GM13977 (cell line): ENCODE data around the gene ARHGEF33.
A peak's percentile ranks its signal among the peaks of the same experiment; 100 is the strongest.

Experiments
- DNase-seq: peaks from one replicate; pipeline ENCODE4 v3.0.0; 2012; ENCODE audit warnings: low spot score
- in situ Hi-C: fragments of 300-500 bp; cut with MboI; formaldehyde crosslinking; loops from one replicate; pipeline ENCODE4 v1.12.0; 2022; ENCODE audit warnings: low sequenced_read_pairs, low pct_unique_long_range_greater_than_20kb, mixed read lengths, inconsistent platforms; ENCODE audit not compliant: unreplicated experiment
- TF ChIP-seq, protein P1 (sequence below): IDR thresholded peaks from 2 replicates; pipeline ENCODE4 v1.5.1; 2012; ENCODE audit warnings: mild to moderate bottlenecking, control low read depth; ENCODE audit not compliant: insufficient read depth; ENCODE audit errors: extremely low read depth, missing control alignments

Gene ARHGEF33

DNA sequence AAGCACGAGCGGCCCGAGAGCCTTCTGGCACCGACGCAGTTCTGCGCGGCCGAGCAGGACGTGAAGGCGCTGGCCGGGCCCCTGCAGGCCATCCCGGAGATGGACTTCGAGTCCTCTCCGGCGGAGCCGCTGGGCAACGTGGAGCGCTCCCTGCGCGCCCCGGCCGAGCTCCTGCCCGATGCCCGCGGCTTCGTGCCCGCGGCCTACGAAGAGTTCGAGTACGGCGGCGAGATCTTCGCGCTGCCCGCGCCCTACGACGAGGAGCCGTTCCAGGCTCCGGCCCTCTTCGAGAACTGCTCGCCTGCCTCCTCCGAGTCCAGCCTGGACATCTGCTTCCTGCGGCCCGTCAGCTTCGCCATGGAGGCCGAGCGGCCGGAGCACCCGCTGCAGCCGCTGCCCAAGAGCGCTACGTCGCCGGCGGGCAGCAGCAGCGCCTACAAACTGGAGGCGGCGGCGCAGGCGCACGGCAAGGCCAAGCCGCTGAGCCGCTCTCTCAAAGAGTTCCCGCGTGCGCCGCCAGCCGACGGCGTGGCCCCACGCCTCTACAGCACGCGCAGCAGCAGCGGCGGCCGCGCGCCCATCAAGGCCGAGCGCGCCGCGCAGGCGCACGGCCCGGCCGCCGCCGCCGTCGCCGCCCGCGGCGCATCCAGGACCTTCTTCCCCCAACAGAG, 70.4 kb downstream of the ARHGEF33 start:
- peak; percentile 80 for DNase-seq
- in situ Hi-C loops: no loop called here
- TF ChIP-seq, protein P1, sequence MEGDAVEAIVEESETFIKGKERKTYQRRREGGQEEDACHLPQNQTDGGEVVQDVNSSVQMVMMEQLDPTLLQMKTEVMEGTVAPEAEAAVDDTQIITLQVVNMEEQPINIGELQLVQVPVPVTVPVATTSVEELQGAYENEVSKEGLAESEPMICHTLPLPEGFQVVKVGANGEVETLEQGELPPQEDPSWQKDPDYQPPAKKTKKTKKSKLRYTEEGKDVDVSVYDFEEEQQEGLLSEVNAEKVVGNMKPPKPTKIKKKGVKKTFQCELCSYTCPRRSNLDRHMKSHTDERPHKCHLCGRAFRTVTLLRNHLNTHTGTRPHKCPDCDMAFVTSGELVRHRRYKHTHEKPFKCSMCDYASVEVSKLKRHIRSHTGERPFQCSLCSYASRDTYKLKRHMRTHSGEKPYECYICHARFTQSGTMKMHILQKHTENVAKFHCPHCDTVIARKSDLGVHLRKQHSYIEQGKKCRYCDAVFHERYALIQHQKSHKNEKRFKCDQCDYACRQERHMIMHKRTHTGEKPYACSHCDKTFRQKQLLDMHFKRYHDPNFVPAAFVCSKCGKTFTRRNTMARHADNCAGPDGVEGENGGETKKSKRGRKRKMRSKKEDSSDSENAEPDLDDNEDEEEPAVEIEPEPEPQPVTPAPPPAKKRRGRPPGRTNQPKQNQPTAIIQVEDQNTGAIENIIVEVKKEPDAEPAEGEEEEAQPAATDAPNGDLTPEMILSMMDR: peak; percentile 31

DNA sequence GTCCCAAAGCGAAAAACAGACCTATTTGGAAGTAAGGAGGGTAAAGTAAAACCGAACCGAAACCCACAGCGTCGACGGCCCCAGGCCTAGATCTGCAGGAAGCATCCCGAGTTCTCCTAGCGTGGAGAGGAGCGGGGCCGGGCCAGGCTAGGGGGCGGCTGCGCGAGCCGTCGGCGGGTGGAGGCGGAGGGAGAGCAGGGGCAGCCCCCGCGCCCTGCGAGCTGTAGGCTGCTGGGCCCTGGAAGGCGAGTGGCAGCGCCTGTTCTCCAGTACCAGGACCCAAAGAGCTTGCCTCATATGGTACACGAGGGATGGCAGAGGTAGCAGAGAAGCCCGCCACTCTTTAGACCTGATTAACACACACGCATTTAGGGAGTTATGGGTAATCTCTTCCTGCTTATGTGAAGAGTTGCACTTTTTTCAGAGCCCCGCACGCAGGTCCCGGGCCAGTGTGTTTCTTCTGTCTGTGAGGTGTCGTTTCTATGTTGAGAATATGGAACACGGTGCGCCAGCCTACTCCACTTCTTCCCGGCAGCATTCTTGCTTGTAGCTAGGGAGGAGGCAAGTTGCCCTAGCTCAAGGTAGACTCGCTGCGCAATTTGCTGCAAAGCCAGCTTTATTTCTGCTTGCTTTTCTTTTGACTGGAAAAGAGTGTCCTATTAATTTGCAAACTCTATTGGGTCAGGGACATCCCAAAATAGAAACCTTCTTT, 71.1 kb downstream of the ARHGEF33 start:
- in situ Hi-C loops: no loop called here
- DNase-seq: no peak
- TF ChIP-seq, protein P1: no peak

DNA sequence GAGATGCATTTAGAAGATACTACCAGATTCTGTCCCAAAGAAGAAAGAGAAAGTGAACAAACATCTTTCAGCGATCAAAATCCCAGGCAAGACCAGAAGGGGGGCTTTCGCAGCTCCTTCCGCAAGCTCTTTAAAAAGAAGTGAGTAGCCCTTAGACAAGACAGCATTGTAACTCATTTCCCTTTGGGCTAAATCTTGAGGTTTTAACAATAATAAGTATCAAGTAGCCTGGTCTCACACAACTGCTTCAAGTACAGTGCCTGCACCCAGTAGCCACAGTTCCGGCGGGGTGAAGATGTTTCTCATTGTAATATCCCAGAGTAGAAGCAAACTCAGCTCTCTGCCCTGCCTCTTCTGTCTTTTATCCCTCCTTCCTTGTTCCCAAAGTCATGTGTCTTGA, 76.3 kb downstream of the ARHGEF33 start:
- DNase-seq: no peak
- in situ Hi-C loops: no loop called here
- TF ChIP-seq, protein P1: no peak

DNA sequence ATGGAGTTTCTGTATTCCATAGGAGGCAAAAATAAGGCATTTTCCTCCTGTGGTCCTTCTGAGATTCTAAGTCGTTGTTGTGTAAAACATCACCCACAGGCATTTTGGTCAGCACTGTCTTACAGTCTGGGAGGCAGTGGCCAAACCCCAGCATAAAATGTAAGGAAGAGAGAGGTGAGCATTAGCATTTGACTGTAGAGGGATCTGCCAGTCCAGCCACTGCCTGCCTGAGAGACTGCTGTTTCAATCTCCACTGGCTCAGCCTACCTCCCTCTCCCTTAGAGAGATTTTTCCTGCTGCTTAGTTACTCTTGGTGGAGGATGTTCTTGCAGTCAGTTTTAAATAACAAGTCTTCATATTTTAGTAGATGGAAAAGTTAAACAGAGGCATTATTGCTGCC, 77.0 kb downstream of the ARHGEF33 start:
- no peak for DNase-seq
- TF ChIP-seq, protein P1: no peak
- in situ Hi-C loops: no loop called here

DNA sequence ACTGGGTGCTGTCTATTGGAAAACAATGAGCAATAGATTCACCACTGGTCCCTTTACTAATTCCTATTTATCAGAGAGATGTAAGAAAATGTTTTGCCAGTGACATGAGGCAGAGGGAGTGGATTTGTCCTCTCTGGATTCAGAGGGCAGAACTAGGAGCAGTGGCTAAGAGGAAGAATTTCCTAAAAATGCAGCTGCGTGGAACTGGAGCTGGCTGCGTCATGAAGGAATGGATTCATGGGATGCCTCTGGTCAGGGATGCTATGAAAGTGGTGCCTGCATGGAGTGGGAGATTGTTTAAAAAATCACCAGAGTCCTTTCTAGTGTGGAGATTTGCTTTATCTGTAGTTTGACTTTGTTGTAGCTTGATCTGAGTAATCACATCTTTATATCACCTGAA, 78.3 kb downstream of the ARHGEF33 start:
- in situ Hi-C loops: no loop called here
- TF ChIP-seq, protein P1: no peak
- DNase-seq: no peak

DNA sequence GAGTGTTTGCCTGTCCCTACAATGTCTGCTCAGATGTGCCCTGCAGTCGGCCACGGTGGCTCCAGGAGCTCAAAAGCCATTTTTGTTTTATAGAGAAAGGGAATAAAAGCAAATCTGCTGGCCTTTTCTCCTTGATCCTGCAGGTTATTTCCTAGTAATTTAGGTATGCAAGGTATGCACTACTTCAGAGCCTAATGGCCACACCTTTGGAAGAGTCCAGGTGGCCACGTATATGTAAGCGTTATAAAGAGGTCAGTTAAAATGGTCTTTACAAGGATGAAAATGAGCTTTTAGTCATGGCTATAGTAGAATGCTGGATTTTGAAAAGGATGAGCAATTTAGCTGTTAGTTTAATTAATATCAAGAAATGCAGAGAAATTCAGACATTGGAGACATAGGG, 81.7 kb downstream of the ARHGEF33 start:
- in situ Hi-C loops: no loop called here
- TF ChIP-seq, protein P1: no peak
- no peak for DNase-seq
